ENCODE data around the gene PHF24. TPM values are rescaled to one million over a fixed set of nuclear protein-coding genes. Genes with fewer than 3 reads are reported as not detected.

The PHF24 gene
- total RNA-seq, 4 donors from 2014 or later: 0.09 to 0.57 (median 0.44) TPM; not detected in 1

GRCh38 chr9:34982361-34982760 lies 24.3 kb downstream of the PHF24 start:
- Histone ChIP-seq H3K27ac (no peak overlapping the region), H3K9me3 (no peaks in the 10 kb centered on the region), H3K27me3 (no peaks in the 10 kb centered on the region), H3K36me3 (no peaks in the 10 kb centered on the region), H3K4me1 (peaks cover 0 to 9% (median 0%) of the 10 kb centered on the region in 3 donors), H3K4me3 (no peak overlapping the region)
- intact Hi-C loops (cut with DNase I): loop anchor here (10.0 kb wide), 1 partner anchor 492 kb away; no protein-coding TSS in a partner anchor
- WGBS, 2 donors: 80% methylated on average over 1 of the region's 7 CpGs; no CpG with 5 or more reads in 1 of the 2 donors
- DNase-seq: no peak
- no peak for TF ChIP-seq CTCF (IDR thresholded peaks at IDR 0.05)
- no peak for TF ChIP-seq POLR2A (IDR thresholded peaks at IDR 0.05)

- no peaks in the 10 kb centered on the region for H3K9me3 ChIP-seq
- no peak for TF ChIP-seq CTCF (IDR thresholded peaks at IDR 0.05)
- no peak for TF ChIP-seq POLR2A (IDR thresholded peaks at IDR 0.05)
- intact Hi-C loops (cut with DNase I): loop anchor here (10.0 kb wide), 1 partner anchor 492 kb away; no protein-coding TSS in a partner anchor
- no peak overlapping the region for H3K27ac ChIP-seq
- no peaks in the 10 kb centered on the region for H3K36me3 ChIP-seq
- no peak overlapping the region for H3K4me3 ChIP-seq
- no peaks in the 10 kb centered on the region for H3K27me3 ChIP-seq
- H3K4me1 ChIP-seq: peaks cover 0 to 15% (median under 1%) of the 10 kb centered on the region in 3 donors
- 71 to 76% methylated on average over 2 of the region's 2 CpGs for WGBS, 2 donors
- no peak for DNase-seq
These were observed 25.1 kb downstream of the PHF24 start for GRCh38 chr9:34983209-34983608.

GRCh38 chr9:34984049-34984448 lies 26.0 kb downstream of the PHF24 start:
- intact Hi-C loops (cut with DNase I): loop anchor here (10.0 kb wide), 1 partner anchor 491 kb away; no protein-coding TSS in a partner anchor
- Histone ChIP-seq H3K9me3 (no peaks in the 10 kb centered on the region), H3K4me3 (no peak overlapping the region), H3K27me3 (no peaks in the 10 kb centered on the region), H3K36me3 (no peaks in the 10 kb centered on the region), H3K27ac (no peak overlapping the region), H3K4me1 (peaks cover 0 to 23% (median 8%) of the 10 kb centered on the region in 3 donors)
- DNase-seq: no peak
- 0% methylated on average over 1 of the region's 1 CpG for WGBS, 2 donors
- no peak for TF ChIP-seq POLR2A (IDR thresholded peaks at IDR 0.05)
- TF ChIP-seq CTCF (IDR thresholded peaks at IDR 0.05): no peak

- Histone ChIP-seq H3K4me3 (no peak overlapping the region), H3K4me1 (peaks cover 3 to 32% (median 12%) of the 10 kb centered on the region in 3 donors), H3K27ac (no peak overlapping the region), H3K27me3 (no peaks in the 10 kb centered on the region), H3K9me3 (no peaks in the 10 kb centered on the region), H3K36me3 (no peaks in the 10 kb centered on the region)
- DNase-seq: no peak
- intact Hi-C loops (cut with DNase I): loop anchor here (5.0 to 10.0 kb wide), 2 partner anchors 88 to 489 kb away; a partner anchor contains a TSS
- TF ChIP-seq POLR2A (IDR thresholded peaks at IDR 0.05) (no peak), CTCF (IDR thresholded peaks at IDR 0.05) (peak; percentile 53 to 79 (median 76))
- WGBS, 2 donors: 12 to 13% methylated on average over 6 to 7 of the region's 7 CpGs
These were observed 27.3 kb downstream of the PHF24 start for GRCh38 chr9:34985311-34985899.

GRCh38 chr9:34986540-34987047 lies 28.5 kb downstream of the PHF24 start:
- no peaks in the 10 kb centered on the region for H3K36me3 ChIP-seq
- 16% methylated on average over 5 to 6 of the region's 9 CpGs for whole genome bisulfite sequencing, 2 donors
- no peaks in the 10 kb centered on the region for H3K9me3 ChIP-seq
- intact Hi-C loops (cut with DNase I): loop anchor here (5.0 to 10.0 kb wide), 2 partner anchors 89 to 488 kb away; a partner anchor contains a TSS
- no peak overlapping the region for H3K4me3 ChIP-seq
- TF ChIP-seq POLR2A (IDR thresholded peaks at IDR 0.05): no peak
- no peak for TF ChIP-seq CTCF (IDR thresholded peaks at IDR 0.05)
- DNase-seq: no peak
- H3K27ac ChIP-seq: no peak overlapping the region
- H3K27me3 ChIP-seq: no peaks in the 10 kb centered on the region
- H3K4me1 ChIP-seq: peaks cover 5 to 44% (median 23%) of the 10 kb centered on the region in 3 donors

All from esophagus squamous epithelium (tissue), 5 donors.